ENCODE results near the gene NOTCH3.
A peak's percentile ranks its signal among the peaks of the same experiment; 100 is the strongest.

Gene NOTCH3

GRCh38 chr19:15200553-15201364, at the start of gene NOTCH3:
Gene NOTCH3 (minus strand): TSS chr19:15200995. CDS start chr19:15200905, 90 bp downstream.
- Histone ChIP-seq H3K36me3 (ENCODE audit: insufficient read depth, low read length) (peaks cover 21% of the 10 kb centered on the region), H3K9me3 (ENCODE audit: low read depth, low read length) (no peaks in the 10 kb centered on the region), H3K4me3 (peak within 1 kb of the TSS; percentile 92), H3K27ac (peak within 1 kb of the TSS; percentile 71), H3K9ac (ENCODE audit: insufficient read length) (peak within 1 kb of the TSS; percentile 90)
- DNase-seq (ENCODE audit: low read depth, low spot score) = no peak
- TF ChIP-seq POLR2AphosphoS5 (IDR thresholded peaks at IDR 0.05; ENCODE audit: borderline replicate concordance, low read depth, low read length) (no peak), EZH2 (IDR thresholded peaks at IDR 0.05) (no peak), FOXP2 (optimal IDR thresholded peaks at IDR 0.05; ENCODE audit: control extremely low read depth, extremely low read length, insufficient read depth) (no peak)

GRCh38 chr19:15250640-15250993, 49.8 kb upstream of the NOTCH3 start:
- Histone ChIP-seq H3K36me3 (ENCODE audit: insufficient read depth, low read length) (peaks cover 94% of the 10 kb centered on the region; the same call in 1 of the 2 replicates), H3K9me3 (ENCODE audit: low read depth, low read length) (no peaks in the 10 kb centered on the region), H3K9ac (ENCODE audit: insufficient read length) (no peak overlapping the region), H3K27ac (no peak overlapping the region), H3K4me3 (no peak overlapping the region)
- no peak for DNase-seq (ENCODE audit: low read depth, low spot score)
- no peak for TF ChIP-seq FOXP2 (optimal IDR thresholded peaks at IDR 0.05; ENCODE audit: control extremely low read depth, extremely low read length, insufficient read depth)
- no peak for TF ChIP-seq EZH2 (IDR thresholded peaks at IDR 0.05)
- no peak for TF ChIP-seq POLR2AphosphoS5 (IDR thresholded peaks at IDR 0.05; ENCODE audit: borderline replicate concordance, low read depth, low read length)

- Histone ChIP-seq H3K36me3 (ENCODE audit: insufficient read depth, low read length) (peaks cover 94% of the 10 kb centered on the region; the same call in 1 of the 2 replicates), H3K9ac (ENCODE audit: insufficient read length) (no peak overlapping the region), H3K27ac (no peak overlapping the region), H3K4me3 (no peak overlapping the region), H3K9me3 (ENCODE audit: low read depth, low read length) (no peaks in the 10 kb centered on the region)
- no peak for TF ChIP-seq FOXP2 (optimal IDR thresholded peaks at IDR 0.05; ENCODE audit: control extremely low read depth, extremely low read length, insufficient read depth)
- no peak for TF ChIP-seq POLR2AphosphoS5 (IDR thresholded peaks at IDR 0.05; ENCODE audit: borderline replicate concordance, low read depth, low read length)
- no peak for TF ChIP-seq EZH2 (IDR thresholded peaks at IDR 0.05)
- DNase-seq (ENCODE audit: low read depth, low spot score) = no peak
Measured at GRCh38 chr19:15249972-15250639, 49.3 kb upstream of the NOTCH3 start.

GRCh38 chr19:15249528-15249874, 48.7 kb upstream of the NOTCH3 start:
- TF ChIP-seq POLR2AphosphoS5 (IDR thresholded peaks at IDR 0.05; ENCODE audit: borderline replicate concordance, low read depth, low read length) = no peak
- no peak for TF ChIP-seq FOXP2 (optimal IDR thresholded peaks at IDR 0.05; ENCODE audit: control extremely low read depth, extremely low read length, insufficient read depth)
- TF ChIP-seq EZH2 (IDR thresholded peaks at IDR 0.05) = no peak
- no peak for DNase-seq (ENCODE audit: low read depth, low spot score)
- no peak overlapping the region for H3K27ac ChIP-seq
- H3K4me3 ChIP-seq = no peak overlapping the region
- peaks cover 94% of the 10 kb centered on the region; the same call in 1 of the 2 replicates for H3K36me3 ChIP-seq (ENCODE audit: insufficient read depth, low read length)
- no peak overlapping the region for H3K9ac ChIP-seq (ENCODE audit: insufficient read length)
- H3K9me3 ChIP-seq (ENCODE audit: low read depth, low read length) = no peaks in the 10 kb centered on the region

- TF ChIP-seq FOXP2 (optimal IDR thresholded peaks at IDR 0.05; ENCODE audit: control extremely low read depth, extremely low read length, insufficient read depth) = no peak
- TF ChIP-seq POLR2AphosphoS5 (IDR thresholded peaks at IDR 0.05; ENCODE audit: borderline replicate concordance, low read depth, low read length) = no peak
- no peak for TF ChIP-seq EZH2 (IDR thresholded peaks at IDR 0.05)
- Histone ChIP-seq H3K27ac (no peak overlapping the region), H3K9ac (ENCODE audit: insufficient read length) (no peak overlapping the region), H3K4me3 (no peak overlapping the region), H3K9me3 (ENCODE audit: low read depth, low read length) (no peaks in the 10 kb centered on the region), H3K36me3 (ENCODE audit: insufficient read depth, low read length) (peaks cover 92% of the 10 kb centered on the region)
- no peak for DNase-seq (ENCODE audit: low read depth, low spot score)
Measured at GRCh38 chr19:15248648-15249527, 48.1 kb upstream of the NOTCH3 start.

- H3K9me3 ChIP-seq (ENCODE audit: low read depth, low read length) = no peaks in the 10 kb centered on the region
- peaks cover 91% of the 10 kb centered on the region for H3K36me3 ChIP-seq (ENCODE audit: insufficient read depth, low read length)
- no peak overlapping the region for H3K27ac ChIP-seq
- DNase-seq (ENCODE audit: low read depth, low spot score) = no peak
- no peak overlapping the region for H3K9ac ChIP-seq (ENCODE audit: insufficient read length)
- no peak overlapping the region for H3K4me3 ChIP-seq
- TF ChIP-seq FOXP2 (optimal IDR thresholded peaks at IDR 0.05; ENCODE audit: control extremely low read depth, extremely low read length, insufficient read depth) = no peak
- no peak for TF ChIP-seq POLR2AphosphoS5 (IDR thresholded peaks at IDR 0.05; ENCODE audit: borderline replicate concordance, low read depth, low read length)
- TF ChIP-seq EZH2 (IDR thresholded peaks at IDR 0.05) = no peak
Measured at GRCh38 chr19:15248106-15248505, 47.3 kb upstream of the NOTCH3 start.

GRCh38 chr19:15247107-15248014, 46.6 kb upstream of the NOTCH3 start:
- H3K27ac ChIP-seq = no peak overlapping the region
- DNase-seq (ENCODE audit: low read depth, low spot score) = no peak

More at GRCh38 chr19:15247107-15248014, 46.6 kb upstream of the NOTCH3 start:
- Histone ChIP-seq H3K4me3 (no peak overlapping the region), H3K9me3 (ENCODE audit: low read depth, low read length) (no peaks in the 10 kb centered on the region), H3K9ac (ENCODE audit: insufficient read length) (no peak overlapping the region), H3K36me3 (ENCODE audit: insufficient read depth, low read length) (peaks cover 84% of the 10 kb centered on the region)
- TF ChIP-seq EZH2 (IDR thresholded peaks at IDR 0.05) = no peak
- TF ChIP-seq FOXP2 (optimal IDR thresholded peaks at IDR 0.05; ENCODE audit: control extremely low read depth, extremely low read length, insufficient read depth) = no peak
- no peak for TF ChIP-seq POLR2AphosphoS5 (IDR thresholded peaks at IDR 0.05; ENCODE audit: borderline replicate concordance, low read depth, low read length)

All from SK-N-MC (cell line).